Hepatocyte (in vitro differentiated cells): ENCODE data around the gene NELFA. TPM values are rescaled to one million over a fixed set of nuclear protein-coding genes. Genes with fewer than 3 reads are reported as not detected.

Experiments
- DNase-seq: peaks from one replicate; pipeline ENCODE4 v3.0.0-alpha.2; 2016; ENCODE audit warnings: low spot score
- H2AFZ ChIP-seq: fragments of 200-600 bp; sonication (generic); 2 replicates; pipeline ENCODE4 v1.6.0; 2016; ENCODE audit warnings: antibody characterized with exemption, mild to moderate bottlenecking
- H3K27ac ChIP-seq: fragments of 200-600 bp; sonication (generic); 2 replicates; pipeline ENCODE4 v1.5.1; 2016; ENCODE audit warnings: mild to moderate bottlenecking
- H3K27me3 ChIP-seq: fragments of 200-600 bp; sonication (generic); 2 replicates; pipeline ENCODE4 v1.6.1; 2016
- H3K36me3 ChIP-seq: fragments of 200-600 bp; sonication (generic); replicated peaks from 2 replicates; pipeline ENCODE4 v1.5.1; 2016; ENCODE audit warnings: low read depth; ENCODE audit not compliant: insufficient read depth
- H3K4me1 ChIP-seq: fragments of 200-600 bp; sonication (generic); 2 replicates; pipeline ENCODE4 v1.5.1; 2016; ENCODE audit warnings: mild to moderate bottlenecking, moderate library complexity; ENCODE audit not compliant: insufficient read depth
- H3K4me2 ChIP-seq: fragments of 200-600 bp; sonication (generic); 2 replicates; pipeline ENCODE4 v1.6.0; 2016
- H3K4me3 ChIP-seq: fragments of 200-600 bp; sonication (generic); 2 replicates; pipeline ENCODE4 v1.5.1; 2016; ENCODE audit warnings: mild to moderate bottlenecking
- H3K79me2 ChIP-seq: fragments of 200-600 bp; sonication (generic); 2 replicates; pipeline ENCODE4 v1.6.0; 2017; ENCODE audit warnings: mild to moderate bottlenecking
- H3K9me2 ChIP-seq: fragments of 200-600 bp; sonication (generic); replicated peaks from 2 replicates; pipeline ENCODE4 v1.6.0; 2017; ENCODE audit warnings: mild to moderate bottlenecking; ENCODE audit not compliant: insufficient read depth
- H3K9me3 ChIP-seq: fragments of 200-600 bp; sonication (generic); 2 replicates; pipeline ENCODE4 v1.5.1; 2016; ENCODE audit warnings: low read depth, mild to moderate bottlenecking
- H4K20me1 ChIP-seq: fragments of 200-600 bp; sonication (generic); 2 replicates; pipeline ENCODE4 v1.6.0; 2016; ENCODE audit warnings: mild to moderate bottlenecking; ENCODE audit not compliant: insufficient read depth, poor library complexity, severe bottlenecking
- CTCF ChIP-seq: fragments of 200-600 bp; sonication (generic); IDR thresholded peaks from 2 replicates; pipeline ENCODE4 v1.5.1; 2016; ENCODE audit warnings: antibody characterized with exemption, mild to moderate bottlenecking; ENCODE audit not compliant: poor library complexity
- EZH2 ChIP-seq: fragments of 200-600 bp; sonication (generic); IDR thresholded peaks from 2 replicates; pipeline ENCODE4 v1.6.1; 2016; ENCODE audit warnings: antibody characterized with exemption, mild to moderate bottlenecking, borderline replicate concordance
- EZH2phosphoT487 ChIP-seq: fragments of 200-600 bp; sonication (generic); IDR thresholded peaks from one replicate; pipeline ENCODE4 v1.6.1; 2018; ENCODE audit warnings: antibody characterized with exemption, mild to moderate bottlenecking, low read depth, moderate library complexity; ENCODE audit not compliant: unreplicated experiment, severe bottlenecking
- WGBS: methylation state at CpG from one replicate; pipeline ENCODE4 v1.1.6; 2016; ENCODE audit warnings: low lambda C conversion rate; ENCODE audit errors: missing lambda C conversion rate; 5-methylcytosine and 5-hydroxymethylcytosine counted together
- polyA plus RNA-seq: library from polyadenylated mRNA; unstranded; fragments of >200 nt; fragmentation: Nextera tagmentation; extraction: Ambion mirVana; gene quantifications from 2 replicates; pipeline ENCODE4 v1.2.1, GENCODE V29; 2016
- total RNA-seq: library from RNA; depleted of rRNA; stranded (reverse); fragments of >200 nt; gene quantifications from 2 replicates; pipeline ENCODE4 v1.2.3, GENCODE V29; 2014

The NELFA gene
- total and polyA plus RNA-seq, 2 experiments from 2014 or later = 21.4 to 46.2 TPM

- 81% methylated on average over 10 of the region's 10 CpGs for WGBS
- no peaks in the 10 kb centered on the region for H3K9me2 ChIP-seq
- peaks cover 9% of the 10 kb centered on the region for H3K27me3 ChIP-seq
- H3K36me3 ChIP-seq = no peaks in the 10 kb centered on the region
- no peaks in the 10 kb centered on the region for H3K79me2 ChIP-seq
- no peak overlapping the region for H2AFZ ChIP-seq
- H3K4me3 ChIP-seq = no peak overlapping the region
- TF ChIP-seq EZH2phosphoT487 (no peak), EZH2 (no peak), CTCF (no peak)
- H3K4me2 ChIP-seq = no peak overlapping the region
- no peaks in the 10 kb centered on the region for H4K20me1 ChIP-seq
- no peaks in the 10 kb centered on the region for H3K9me3 ChIP-seq
- no peaks in the 10 kb centered on the region for H3K4me1 ChIP-seq
- DNase-seq = no peak
- no peak overlapping the region for H3K27ac ChIP-seq
These were observed 42.3 kb upstream of the NELFA start for GRCh38 chr4:2051086-2051485.

GRCh38 chr4:2049811-2050210 lies 41.0 kb upstream of the NELFA start:
- Histone ChIP-seq H3K4me1 (no peaks in the 10 kb centered on the region), H3K27ac (no peak overlapping the region), H3K9me2 (no peaks in the 10 kb centered on the region), H3K4me3 (no peak overlapping the region), H3K79me2 (no peaks in the 10 kb centered on the region), H2AFZ (no peak overlapping the region), H4K20me1 (no peaks in the 10 kb centered on the region), H3K36me3 (no peaks in the 10 kb centered on the region), H3K27me3 (peaks cover 9% of the 10 kb centered on the region), H3K4me2 (no peak overlapping the region), H3K9me3 (no peaks in the 10 kb centered on the region)
- DNase-seq = no peak
- 90% methylated on average over 7 of the region's 7 CpGs for WGBS
- TF ChIP-seq CTCF (no peak), EZH2 (no peak), EZH2phosphoT487 (no peak)

GRCh38 chr4:2049381-2049780 lies 40.6 kb upstream of the NELFA start:
- Histone ChIP-seq H3K27ac (no peak overlapping the region), H3K9me2 (no peaks in the 10 kb centered on the region), H3K4me3 (no peak overlapping the region), H2AFZ (no peak overlapping the region), H4K20me1 (no peaks in the 10 kb centered on the region), H3K4me1 (no peaks in the 10 kb centered on the region), H3K9me3 (no peaks in the 10 kb centered on the region), H3K4me2 (no peak overlapping the region), H3K36me3 (no peaks in the 10 kb centered on the region), H3K27me3 (peaks cover 9% of the 10 kb centered on the region), H3K79me2 (no peaks in the 10 kb centered on the region)
- 95% methylated on average over 7 of the region's 7 CpGs for WGBS
- DNase-seq = no peak
- TF ChIP-seq EZH2phosphoT487 (no peak), CTCF (no peak), EZH2 (no peak)

GRCh38 chr4:2048831-2049230 lies 40.1 kb upstream of the NELFA start:
- no peaks in the 10 kb centered on the region for H3K79me2 ChIP-seq
- no peak overlapping the region for H2AFZ ChIP-seq
- H3K9me2 ChIP-seq = no peaks in the 10 kb centered on the region
- no peak overlapping the region for H3K4me3 ChIP-seq
- H3K9me3 ChIP-seq = no peaks in the 10 kb centered on the region
- no peak overlapping the region for H3K4me2 ChIP-seq
- H4K20me1 ChIP-seq = no peaks in the 10 kb centered on the region
- no peaks in the 10 kb centered on the region for H3K4me1 ChIP-seq
- 91% methylated on average over 8 of the region's 8 CpGs for WGBS
- TF ChIP-seq CTCF (no peak), EZH2 (no peak), EZH2phosphoT487 (no peak)
- no peaks in the 10 kb centered on the region for H3K36me3 ChIP-seq
- peaks cover 9% of the 10 kb centered on the region for H3K27me3 ChIP-seq
- H3K27ac ChIP-seq = no peak overlapping the region
- no peak for DNase-seq
